Upper lobe of left lung (tissue), 4 donors: ENCODE data around the gene TIGIT.

Experiments used
- CTCF ChIP-seq, 6 experiments: fragments of 450-650 bp in 4 of 6; fragments of 200-600 bp in 2 of 6; sonication (generic) in 2 of 6; IDR thresholded peaks; one replicate each; pipeline ENCODE4 v1.5.1; 2016 to 2019; ENCODE audit warnings: antibody characterized with exemption in 6 of 6
- EP300 ChIP-seq, 4 donors: sonication (generic); formaldehyde crosslinking; IDR thresholded peaks; one replicate each; pipeline ENCODE4 v1.5.1; 2017; ENCODE audit warnings: antibody characterized with exemption in 4 of 4, control low read depth in 2 of 4
- POLR2A ChIP-seq, 4 donors: fragments of 450-650 bp; IDR thresholded peaks; one replicate each; pipeline ENCODE4 v1.5.1; 2016 to 2017; ENCODE audit warnings: antibody characterized with exemption in 4 of 4, mild to moderate bottlenecking in 2 of 4
- POLR2AphosphoS5 ChIP-seq, 2 donors: sonication (generic); formaldehyde crosslinking; IDR thresholded peaks; one replicate each; pipeline ENCODE4 v1.5.1; 2017; ENCODE audit warnings: antibody characterized with exemption in 2 of 2

GRCh38 chr3:114260152-114260551, 33.7 kb upstream of the TIGIT start:
- TF ChIP-seq CTCF (IDR thresholded peaks at IDR 0.05) (no peak), EP300 (IDR thresholded peaks at IDR 0.05) (no peak), POLR2A (IDR thresholded peaks at IDR 0.05) (no peak), POLR2AphosphoS5 (IDR thresholded peaks at IDR 0.05) (no peak)
